HepG2 (cell line): Measurements from ENCODE around the gene CRTC2. TPM values are rescaled to one million over a fixed set of nuclear protein-coding genes. Genes with fewer than 3 reads are reported as not detected.

Source experiments
- CAMTA2 ChIP-seq: sonication (generic); formaldehyde crosslinking; IDR thresholded peaks from 2 replicates; pipeline ENCODE4 v1.4.0; 2020; ENCODE audit warnings: mild to moderate bottlenecking, missing genetic modification reagents, borderline replicate concordance
- CBX5 ChIP-seq: sonication (generic); formaldehyde crosslinking; IDR thresholded peaks from 2 replicates; pipeline ENCODE4 v1.4.0; 2020; ENCODE audit warnings: missing genetic modification reagents, borderline replicate concordance
- EED ChIP-seq: sonication (generic); formaldehyde crosslinking; IDR thresholded peaks from 2 replicates; pipeline ENCODE4 v1.5.0; 2020; ENCODE audit warnings: mild to moderate bottlenecking, missing genetic modification reagents
- IKZF1 ChIP-seq: fragments of 450-650 bp; IDR thresholded peaks from 2 replicates; pipeline ENCODE4 v1.7.1; 2016
- IRF2 ChIP-seq: IDR thresholded peaks from 2 replicates; pipeline ENCODE4 v1.6.1; 2018; ENCODE audit warnings: missing genetic modification reagents, missing compliant biosample characterization
- KDM5A ChIP-seq: fragments of 200-600 bp; sonication (generic); IDR thresholded peaks from 2 replicates; pipeline ENCODE4 v1.7.0; 2018; ENCODE audit warnings: antibody characterized with exemption, mild to moderate bottlenecking, low read length, borderline replicate concordance
- MAFK ChIP-seq, 2 experiments: IDR thresholded peaks in 1 of 2; conservative IDR thresholded peaks in 1 of 2; 2 replicates each; pipeline ENCODE4 v1.6.1; 2011; ENCODE audit warnings: improper control_type of control experiment in 2 of 2, low read length in 2 of 2
- SIX4 ChIP-seq: sonication (generic); formaldehyde crosslinking; IDR thresholded peaks from 2 replicates; pipeline ENCODE4 v1.4.0; 2020; ENCODE audit warnings: missing genetic modification reagents
- SMYD3 ChIP-seq: sonication (generic); formaldehyde crosslinking; IDR thresholded peaks from 2 replicates; pipeline ENCODE4 v1.8.1; 2023; ENCODE audit warnings: mild to moderate bottlenecking, missing genetic modification reagents
- STAG1 ChIP-seq: sonication (generic); formaldehyde crosslinking; IDR thresholded peaks from 2 replicates; pipeline ENCODE4 v1.4.0; 2020; ENCODE audit warnings: missing genetic modification reagents
- ZNF232 ChIP-seq: sonication (generic); formaldehyde crosslinking; IDR thresholded peaks from 2 replicates; pipeline ENCODE4 v1.4.0; 2020; ENCODE audit warnings: missing genetic modification reagents, borderline replicate concordance
- ZNF296 ChIP-seq: sonication (generic); formaldehyde crosslinking; conservative IDR thresholded peaks from 2 replicates; pipeline ENCODE4 v1.5.0; 2020; ENCODE audit warnings: mild to moderate bottlenecking, missing genetic modification reagents
- ZNF512B ChIP-seq: sonication (generic); formaldehyde crosslinking; IDR thresholded peaks from 2 replicates; pipeline ENCODE4 v1.5.1; 2020; ENCODE audit warnings: missing genetic modification reagents, mild to moderate bottlenecking, borderline replicate concordance
- polyA plus RNA-seq, 8 experiments: library from polyadenylated mRNA; depleted of rRNA in 3 of 8; stranded (reverse) in 7 of 8; unstranded in 1 of 8; fragments of >200 nt; fragmentation: Illumina TruSeq in 4 of 8; extraction: Trizol in 4 of 8; gene quantifications; 2 replicates each; pipeline versions ENCODE4 v1.2.1 to v1.2.3, GENCODE V29; 2011 to 2016; ENCODE audit warnings: low read depth in 4 of 8, missing spikeins in 1 of 8, mixed read lengths in 1 of 8; ENCODE audit not compliant: insufficient read depth in 1 of 8
- total RNA-seq, 5 experiments: library from RNA; depleted of rRNA; stranded (reverse); fragments of >200 nt; fragmentation: Illumina TruSeq; extraction: Trizol; gene quantifications; 2 replicates each; pipeline ENCODE4 v1.2.3, GENCODE V29; 2016; ENCODE audit warnings: low read depth in 1 of 5
- TF ChIP-seq, protein P1 (sequence below): sonication (generic); formaldehyde crosslinking; IDR thresholded peaks from 2 replicates; pipeline ENCODE4 v1.4.0; 2020; ENCODE audit warnings: missing genetic modification reagents
- TF ChIP-seq, protein P2 (sequence below): sonication (generic); formaldehyde crosslinking; IDR thresholded peaks from 2 replicates; pipeline ENCODE4 v1.5.0; 2020; ENCODE audit warnings: mild to moderate bottlenecking, missing genetic modification reagents
- TF ChIP-seq, protein P3 (sequence below): sonication (generic); formaldehyde crosslinking; IDR thresholded peaks from 2 replicates; pipeline ENCODE4 v1.4.0; 2020; ENCODE audit warnings: missing genetic modification reagents, mild to moderate bottlenecking, borderline replicate concordance
- TF ChIP-seq, protein P4 (sequence below): sonication (generic); formaldehyde crosslinking; IDR thresholded peaks from 2 replicates; pipeline ENCODE4 v1.5.1; 2020; ENCODE audit warnings: mild to moderate bottlenecking, moderate library complexity, missing genetic modification reagents

Gene CRTC2
- total and polyA plus RNA-seq, 2 of the 13 experiments (the other 11 are each of a cell fraction or from before 2014, with no cell fraction given), result 6.1 to 26.7 TPM

GRCh38 chr1:153990468-153991150 lies 32.2 kb upstream of the CRTC2 start, which contains the start of gene RPS27 (continued):
- TF ChIP-seq CAMTA2 (no peak), IRF2 (peak; percentile 94), CBX5 (CRISPR knock-in tag) (peak; percentile 88), ZNF296 (CRISPR knock-in tag) (no peak), ZNF512B (CRISPR knock-in tag) (no peak), ZNF232 (peak; percentile 88; the same call in 1 of the 2 replicates), STAG1 (no peak), KDM5A (peak; percentile 66; the same call in 1 of the 2 replicates), SMYD3 (CRISPR knock-in tag) (no peak), IKZF1 (no peak), SIX4 (CRISPR knock-in tag) (peak; percentile 35; the same call in 1 of the 2 replicates), EED (CRISPR knock-in tag) (peak; percentile 61; the same call in 1 of the 2 replicates), MAFK (conservative IDR thresholded peaks at IDR 0.05 in 1 of 2, IDR thresholded peaks at IDR 0.05 in 1 of 2; ENCODE audit: low read length in 2 of 2) (no peak)
- TF ChIP-seq, protein P1, sequence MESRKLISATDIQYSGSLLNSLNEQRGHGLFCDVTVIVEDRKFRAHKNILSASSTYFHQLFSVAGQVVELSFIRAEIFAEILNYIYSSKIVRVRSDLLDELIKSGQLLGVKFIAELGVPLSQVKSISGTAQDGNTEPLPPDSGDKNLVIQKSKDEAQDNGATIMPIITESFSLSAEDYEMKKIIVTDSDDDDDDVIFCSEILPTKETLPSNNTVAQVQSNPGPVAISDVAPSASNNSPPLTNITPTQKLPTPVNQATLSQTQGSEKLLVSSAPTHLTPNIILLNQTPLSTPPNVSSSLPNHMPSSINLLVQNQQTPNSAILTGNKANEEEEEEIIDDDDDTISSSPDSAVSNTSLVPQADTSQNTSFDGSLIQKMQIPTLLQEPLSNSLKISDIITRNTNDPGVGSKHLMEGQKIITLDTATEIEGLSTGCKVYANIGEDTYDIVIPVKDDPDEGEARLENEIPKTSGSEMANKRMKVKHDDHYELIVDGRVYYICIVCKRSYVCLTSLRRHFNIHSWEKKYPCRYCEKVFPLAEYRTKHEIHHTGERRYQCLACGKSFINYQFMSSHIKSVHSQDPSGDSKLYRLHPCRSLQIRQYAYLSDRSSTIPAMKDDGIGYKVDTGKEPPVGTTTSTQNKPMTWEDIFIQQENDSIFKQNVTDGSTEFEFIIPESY (CRISPR knock-in tag), result no peak; the same call in 1 of the 2 replicates
- TF ChIP-seq, protein P2, sequence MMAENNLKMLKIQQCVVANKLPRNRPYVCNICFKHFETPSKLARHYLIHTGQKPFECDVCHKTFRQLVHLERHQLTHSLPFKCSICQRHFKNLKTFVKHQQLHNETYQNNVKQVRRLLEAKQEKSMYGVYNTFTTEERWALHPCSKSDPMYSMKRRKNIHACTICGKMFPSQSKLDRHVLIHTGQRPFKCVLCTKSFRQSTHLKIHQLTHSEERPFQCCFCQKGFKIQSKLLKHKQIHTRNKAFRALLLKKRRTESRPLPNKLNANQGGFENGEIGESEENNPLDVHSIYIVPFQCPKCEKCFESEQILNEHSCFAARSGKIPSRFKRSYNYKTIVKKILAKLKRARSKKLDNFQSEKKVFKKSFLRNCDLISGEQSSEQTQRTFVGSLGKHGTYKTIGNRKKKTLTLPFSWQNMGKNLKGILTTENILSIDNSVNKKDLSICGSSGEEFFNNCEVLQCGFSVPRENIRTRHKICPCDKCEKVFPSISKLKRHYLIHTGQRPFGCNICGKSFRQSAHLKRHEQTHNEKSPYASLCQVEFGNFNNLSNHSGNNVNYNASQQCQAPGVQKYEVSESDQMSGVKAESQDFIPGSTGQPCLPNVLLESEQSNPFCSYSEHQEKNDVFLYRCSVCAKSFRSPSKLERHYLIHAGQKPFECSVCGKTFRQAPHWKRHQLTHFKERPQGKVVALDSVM (CRISPR knock-in tag), result no peak
- TF ChIP-seq, protein P3, sequence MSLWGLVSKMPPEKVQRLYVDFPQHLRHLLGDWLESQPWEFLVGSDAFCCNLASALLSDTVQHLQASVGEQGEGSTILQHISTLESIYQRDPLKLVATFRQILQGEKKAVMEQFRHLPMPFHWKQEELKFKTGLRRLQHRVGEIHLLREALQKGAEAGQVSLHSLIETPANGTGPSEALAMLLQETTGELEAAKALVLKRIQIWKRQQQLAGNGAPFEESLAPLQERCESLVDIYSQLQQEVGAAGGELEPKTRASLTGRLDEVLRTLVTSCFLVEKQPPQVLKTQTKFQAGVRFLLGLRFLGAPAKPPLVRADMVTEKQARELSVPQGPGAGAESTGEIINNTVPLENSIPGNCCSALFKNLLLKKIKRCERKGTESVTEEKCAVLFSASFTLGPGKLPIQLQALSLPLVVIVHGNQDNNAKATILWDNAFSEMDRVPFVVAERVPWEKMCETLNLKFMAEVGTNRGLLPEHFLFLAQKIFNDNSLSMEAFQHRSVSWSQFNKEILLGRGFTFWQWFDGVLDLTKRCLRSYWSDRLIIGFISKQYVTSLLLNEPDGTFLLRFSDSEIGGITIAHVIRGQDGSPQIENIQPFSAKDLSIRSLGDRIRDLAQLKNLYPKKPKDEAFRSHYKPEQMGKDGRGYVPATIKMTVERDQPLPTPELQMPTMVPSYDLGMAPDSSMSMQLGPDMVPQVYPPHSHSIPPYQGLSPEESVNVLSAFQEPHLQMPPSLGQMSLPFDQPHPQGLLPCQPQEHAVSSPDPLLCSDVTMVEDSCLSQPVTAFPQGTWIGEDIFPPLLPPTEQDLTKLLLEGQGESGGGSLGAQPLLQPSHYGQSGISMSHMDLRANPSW (CRISPR knock-in tag), result no peak
- TF ChIP-seq, protein P4, sequence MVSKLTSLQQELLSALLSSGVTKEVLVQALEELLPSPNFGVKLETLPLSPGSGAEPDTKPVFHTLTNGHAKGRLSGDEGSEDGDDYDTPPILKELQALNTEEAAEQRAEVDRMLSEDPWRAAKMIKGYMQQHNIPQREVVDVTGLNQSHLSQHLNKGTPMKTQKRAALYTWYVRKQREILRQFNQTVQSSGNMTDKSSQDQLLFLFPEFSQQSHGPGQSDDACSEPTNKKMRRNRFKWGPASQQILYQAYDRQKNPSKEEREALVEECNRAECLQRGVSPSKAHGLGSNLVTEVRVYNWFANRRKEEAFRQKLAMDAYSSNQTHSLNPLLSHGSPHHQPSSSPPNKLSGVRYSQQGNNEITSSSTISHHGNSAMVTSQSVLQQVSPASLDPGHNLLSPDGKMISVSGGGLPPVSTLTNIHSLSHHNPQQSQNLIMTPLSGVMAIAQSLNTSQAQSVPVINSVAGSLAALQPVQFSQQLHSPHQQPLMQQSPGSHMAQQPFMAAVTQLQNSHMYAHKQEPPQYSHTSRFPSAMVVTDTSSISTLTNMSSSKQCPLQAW, result 0 out of 2 replicates have a peak, but pooled peaks have one; percentile 41
